Breast epithelium (tissue), 3 donors: ENCODE data around the gene GOLGA8T.
"Not testable (repeated sequence)": the region's sequence is repeated elsewhere in the genome, so short reads cannot be mapped to it uniquely, and the experiment has no call there.

Experiments used
- CTCF ChIP-seq, 3 donors: fragments of 450-650 bp; IDR thresholded peaks; one replicate each; pipeline ENCODE4 v1.5.1; 2016 to 2017; ENCODE audit warnings: antibody characterized with exemption in 3 of 3, mild to moderate bottlenecking in 3 of 3, moderate library complexity in 3 of 3
- POLR2A ChIP-seq: fragments of 450-650 bp; IDR thresholded peaks from one replicate; pipeline ENCODE4 v1.6.1; 2016; ENCODE audit warnings: antibody characterized with exemption, mild to moderate bottlenecking, moderate library complexity
- POLR2AphosphoS5 ChIP-seq, 3 donors: sonication (generic); formaldehyde crosslinking; IDR thresholded peaks; one replicate each; pipeline ENCODE4 v1.6.1; 2017; ENCODE audit warnings: antibody characterized with exemption in 3 of 3

DNA sequence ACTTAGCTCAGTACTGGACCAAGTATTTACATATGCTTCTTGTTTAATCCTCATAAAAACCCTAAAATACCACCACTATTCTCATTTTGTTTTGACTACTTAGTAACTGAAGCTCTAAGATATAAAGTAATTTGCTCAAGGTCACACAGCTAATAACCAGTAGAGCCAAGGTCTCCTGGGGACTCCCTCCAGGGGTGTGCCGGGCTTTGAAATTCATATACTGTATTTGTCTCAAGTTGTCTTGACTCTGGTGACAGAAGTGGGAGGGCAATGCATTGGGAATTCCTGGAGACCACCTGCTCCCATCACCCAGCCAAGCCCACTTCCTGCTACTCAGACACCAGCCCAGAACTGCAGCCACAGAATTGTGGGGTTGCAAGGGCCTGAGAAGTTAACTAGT lies 54.9 kb downstream of the GOLGA8T start:
- TF ChIP-seq CTCF (IDR thresholded peaks at IDR 0.05); POLR2AphosphoS5 (IDR thresholded peaks at IDR 0.05); POLR2A: not testable (repeated sequence)
